GM12878 (cell line): Measurements from ENCODE around the gene EPHA10. TPM values are rescaled to one million over a fixed set of nuclear protein-coding genes. Genes with fewer than 3 reads are reported as not detected.

ENCODE experiments used
- ATAC-seq: fragments of 200-7000 bp; cut with Tn5 transposase; 3 replicates; pipeline ENCODE4 v1.9.1; 2020; ENCODE audit warnings: mild to moderate bottlenecking, moderate library complexity
- Bru-seq: library from RNA; stranded (reverse); fragments of 400-500 nt; gene quantifications from one replicate; lab custom pipeline; 2021; lab: Mats Ljungman, UMichigan
- BruChase-seq, 2 experiments: library from RNA; stranded (reverse); fragments of 400-500 nt; gene quantifications; one replicate each; lab custom pipeline; 2021; lab: Mats Ljungman, UMichigan
- BruUV-seq: library from RNA; stranded (reverse); fragments of 400-500 nt; replicated peaks from 2 replicates; lab custom pipeline; 2021; lab: Mats Ljungman, UMichigan
- CTCF ChIA-PET: fragments of 300-600 bp; sonication (Branson Sonifier 250); formaldehyde crosslinking; extraction: SDS; loops from one replicate; lab custom pipeline; 2021; ENCODE audit warnings: inconsistent platforms; lab: Yijun Ruan, JAX
- POLR2A ChIA-PET: fragments of 350-600 bp; formaldehyde crosslinking; extraction: SDS; loops from one replicate; lab custom pipeline; 2021; ENCODE audit warnings: inconsistent platforms; lab: Charles Lee
- RAD21 ChIA-PET: fragments of 300-600 bp; sonication (Branson Sonifier 250); formaldehyde crosslinking; loops from one replicate; lab custom pipeline; 2023; ENCODE audit warnings: antibody characterized with exemption; ENCODE audit not compliant: unreplicated experiment; lab: Charles Lee
- SMC1A ChIA-PET: fragments of 300-600 bp; sonication (Branson Sonifier 250); formaldehyde crosslinking; loops from one replicate; lab custom pipeline; 2023; ENCODE audit not compliant: unreplicated experiment, uncharacterized antibody; lab: Charles Lee
- DNase-seq: peaks from one replicate; pipeline ENCODE4 v3.0.0-alpha.2; 2011; ENCODE audit warnings: low read depth, low spot score
- FAIRE-seq: peaks from 3 replicates; lab custom pipeline; 2011; peaks lifted over from hg19 to GRCh38; lab: Jason Lieb, UNC
- H2AFZ ChIP-seq: 2 replicates; pipeline ENCODE4 v1.6.0; 2011; ENCODE audit warnings: low read depth, low read length, control low read depth; ENCODE audit not compliant: control insufficient read depth
- H3K27ac ChIP-seq: 2 replicates; pipeline ENCODE4 v1.5.1; 2011; ENCODE audit warnings: control low read depth; ENCODE audit not compliant: control insufficient read depth, insufficient read depth
- H3K27me3 ChIP-seq, 2 experiments: replicated peaks in 1 of 2; 2 replicates each; pipeline versions ENCODE4 v1.6.0 to v1.6.1; 2011; ENCODE audit warnings: low read length in 1 of 2; ENCODE audit not compliant: control insufficient read depth in 2 of 2, insufficient read depth in 2 of 2
- H3K36me3 ChIP-seq, 2 experiments: 2 replicates each; pipeline ENCODE4 v1.5.1; 2011; ENCODE audit warnings: low read length in 1 of 2; ENCODE audit not compliant: control insufficient read depth in 2 of 2, insufficient read depth in 2 of 2
- H3K4me1 ChIP-seq: 2 replicates; pipeline ENCODE4 v1.6.1; 2011; ENCODE audit warnings: mild to moderate bottlenecking, low read length, moderate library complexity, mixed read lengths; ENCODE audit not compliant: control insufficient read depth, insufficient read depth
- H3K4me2 ChIP-seq: 2 replicates; pipeline ENCODE4 v1.6.0; 2011; ENCODE audit warnings: control low read depth; ENCODE audit not compliant: control insufficient read depth, insufficient read depth
- H3K4me3 ChIP-seq: fragments of 200-600 bp; sonication (generic); 2 replicates; pipeline ENCODE4 v1.5.1; 2016
- H3K79me2 ChIP-seq: 2 replicates; pipeline ENCODE4 v1.6.0; 2011; ENCODE audit warnings: low read length; ENCODE audit not compliant: control insufficient read depth, insufficient read depth
- H3K9ac ChIP-seq: 2 replicates; pipeline ENCODE4 v1.8.0; 2011; ENCODE audit warnings: low read length, control low read depth, mixed read lengths; ENCODE audit not compliant: control insufficient read depth, insufficient read depth
- H3K9me3 ChIP-seq: replicated peaks from 3 replicates; pipeline ENCODE4 v1.5.1; 2011; ENCODE audit warnings: mild to moderate bottlenecking, low read length; ENCODE audit not compliant: control insufficient read depth, insufficient read depth
- H4K20me1 ChIP-seq: 2 replicates; pipeline ENCODE4 v1.6.0; 2011; ENCODE audit not compliant: control insufficient read depth, insufficient read depth
- CHD1 ChIP-seq: IDR thresholded peaks from 2 replicates; pipeline ENCODE4 v1.6.1; 2012; ENCODE audit warnings: low read depth, low read length, improper control_type of control experiment
- CREB1 ChIP-seq: IDR thresholded peaks from 2 replicates; pipeline ENCODE4 v1.6.1; 2012; ENCODE audit warnings: low read depth, mild to moderate bottlenecking, inconsistent platforms
- ETV6 ChIP-seq, 2 experiments: fragments of 450-650 bp in 1 of 2; IDR thresholded peaks in 1 of 2; conservative IDR thresholded peaks in 1 of 2; 2 replicates each; pipeline ENCODE4 v1.6.1; 2014; ENCODE audit warnings: antibody characterized with exemption in 1 of 2, borderline replicate concordance in 1 of 2, low read depth in 1 of 2, mild to moderate bottlenecking in 1 of 2, moderate library complexity in 1 of 2
- HCFC1 ChIP-seq: fragments of 150-350 bp; IDR thresholded peaks from 2 replicates; pipeline ENCODE4 v1.6.1; 2014; ENCODE audit warnings: low read length
- SIX5 ChIP-seq: IDR thresholded peaks from 2 replicates; pipeline ENCODE4 v1.6.1; 2011; ENCODE audit warnings: mild to moderate bottlenecking, low read depth, low read length, moderate library complexity; ENCODE audit not compliant: severe bottlenecking
- USF2 ChIP-seq: IDR thresholded peaks from 2 replicates; pipeline ENCODE4 v1.6.1; 2011; ENCODE audit warnings: low read depth, low read length, improper control_type of control experiment, borderline replicate concordance
- YY1 ChIP-seq: IDR thresholded peaks from 2 replicates; pipeline ENCODE4 v1.6.1; 2011; ENCODE audit warnings: low read depth, mild to moderate bottlenecking, low read length
- ZNF687 ChIP-seq: fragments of 450-650 bp; IDR thresholded peaks from 2 replicates; pipeline ENCODE4 v1.6.1; 2017; ENCODE audit warnings: mild to moderate bottlenecking, moderate library complexity
- ZSCAN29 ChIP-seq: fragments of 450-650 bp; IDR thresholded peaks from 2 replicates; pipeline ENCODE4 v1.6.1; 2017; ENCODE audit warnings: mild to moderate bottlenecking, moderate library complexity
- WGBS: methylation state at CpG from one replicate; pipeline ENCODE4 v1.1.6; 2016; ENCODE audit warnings: low lambda C conversion rate; ENCODE audit not compliant: insufficient replicate concordance, insufficient coverage; ENCODE audit errors: missing lambda C conversion rate; 5-methylcytosine and 5-hydroxymethylcytosine counted together
- in situ Hi-C: fragments of 300-500 bp; cut with MboI; formaldehyde crosslinking; loops from 9 replicates; pipeline ENCODE4 v1.14.3; 2018; ENCODE audit warnings: mixed read lengths
- intact Hi-C: fragments of 100-400 bp; cut with micrococcal nuclease; formaldehyde crosslinking; loops from one replicate; pipeline ENCODE4 v1.14.2; 2022; ENCODE audit not compliant: unreplicated experiment
- long read RNA-seq, 2 experiments: library from polyadenylated mRNA; unstranded; transcript quantifications; one replicate each; pipeline ENCODE4 v2.0.0, GENCODE V29; 2019 to 2020
- polyA minus RNA-seq, 3 experiments: library from RNA; depleted of rRNA, polyadenylated mRNA; stranded (reverse); fragments of >200 nt; gene quantifications; 2 replicates each; pipeline ENCODE4 v1.2.3, GENCODE V29; 2011
- polyA plus RNA-seq, 11 experiments: library from polyadenylated mRNA; depleted of rRNA in 4 of 11; unstranded in 6 of 11; stranded (reverse) in 5 of 11; fragments of >200 nt; fragmentation: Nextera tagmentation in 4 of 11; fragmentation: Illumina TruSeq in 1 of 11; extraction: Ambion mirVana in 4 of 11; extraction: Trizol in 1 of 11; gene quantifications; 1 replicate in 1 of 11; 2 replicates in 10 of 11; pipeline versions ENCODE4 v1.2.1 to v1.2.3, GENCODE V29; 2011 to 2016; ENCODE audit warnings: inconsistent platforms in 2 of 11, missing spikeins in 2 of 11, low read depth in 1 of 11
- total RNA-seq, 4 experiments: library from RNA; depleted of rRNA in 3 of 4; stranded (reverse); fragments of >200 nt in 3 of 4; fragmentation: Illumina TruSeq in 1 of 4; extraction: Trizol in 1 of 4; gene quantifications; 2 replicates each; pipeline versions ENCODE4 v1.2.1 to v1.2.3, GENCODE V29; 2013 to 2021

EPHA10 gene
- 0.15 TPM in 1 of 2 replicates, not detected in the other for total RNA-seq (2013; cell fraction: nucleolus; rRNA removed)
- total RNA-seq (2014; rRNA removed), result 0.05 TPM in 1 of 2 replicates, not detected in the other
- not detected in 2 replicates for total RNA-seq (2014; rRNA removed; fragmentation: Illumina TruSeq; extraction: Trizol)
- total RNA-seq (2021), result not detected in 2 replicates
- polyA plus RNA-seq (2011; ENCODE audit: low read depth), result not detected
- 0.03 and 0.05 TPM in 2 replicates for polyA plus RNA-seq (2011; rRNA removed)
- polyA plus RNA-seq (2011; cell fraction: cytosol; rRNA removed), result 0.04 and 0.28 TPM in 2 replicates
- polyA plus RNA-seq (2011; cell fraction: nucleus; rRNA removed), result 0.26 and 1.1 TPM in 2 replicates
- polyA plus RNA-seq (2012), result 0.04 TPM in 2 replicates
- polyA plus RNA-seq (2014; fragmentation: Illumina TruSeq; extraction: Trizol), result not detected in 2 replicates
- polyA plus RNA-seq (2014; fragmentation: Nextera tagmentation; extraction: Ambion mirVana), result not detected
- 0.06 TPM in 1 of 2 replicates, not detected in the other for polyA plus RNA-seq (2014; rRNA removed)
- polyA plus RNA-seq (2016; fragmentation: Nextera tagmentation; extraction: Ambion mirVana), result not detected
- polyA minus RNA-seq (2011; rRNA and poly(A)+ RNA removed), result 0.07 TPM in 1 of 2 replicates, not detected in the other
- not detected in 2 replicates for polyA minus RNA-seq (2011; cell fraction: cytosol; rRNA and poly(A)+ RNA removed)
- 0.12 and 0.29 TPM in 2 replicates for polyA minus RNA-seq (2011; cell fraction: nucleus; rRNA and poly(A)+ RNA removed)
- percentile 7 among the genes with signal in this experiment for Bru-seq, nascent RNA
- BruChase-seq, experiment 1, labeled RNA remaining after a 6-hour chase, result percentile 6 among the genes with signal in this experiment
- BruChase-seq, experiment 2, labeled RNA remaining after a 2-hour chase, result percentile 5 among the genes with signal in this experiment
- long read RNA-seq, experiment 1, result 0 reads
- long read RNA-seq, experiment 2, result 0 reads

DNA sequence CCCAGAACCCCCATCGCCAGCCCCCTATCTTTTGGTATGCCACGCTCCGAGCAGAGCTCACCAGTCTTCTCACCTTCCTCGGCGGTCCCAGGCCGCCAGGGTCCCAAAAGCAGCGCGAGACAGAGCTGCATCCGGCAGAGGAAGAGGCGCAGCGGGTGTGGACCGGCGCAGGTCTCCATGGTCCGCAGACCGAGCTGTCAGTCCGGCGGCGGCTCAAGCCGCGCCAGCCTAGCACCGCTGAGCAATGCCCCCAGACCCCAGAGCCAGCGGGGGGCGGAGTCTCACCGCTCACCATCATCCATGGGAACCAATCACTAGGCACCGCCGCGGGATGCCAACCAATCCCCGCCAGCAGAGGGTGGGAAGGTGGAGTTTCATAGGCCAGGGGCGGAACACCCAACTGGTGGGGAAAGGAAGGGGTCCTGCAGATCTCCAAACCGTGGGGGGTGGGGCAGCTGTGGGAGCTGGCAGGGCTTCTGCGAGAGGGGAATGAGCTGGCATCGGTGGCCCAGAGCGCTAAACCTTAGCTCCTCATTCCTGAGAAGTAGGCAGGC, at the start of gene EPHA10:
Gene EPHA10, minus strand, starts transcription at position 233 of the 554 bp plus-strand sequence. Its CDS starts 54 bp downstream, at position 179.
- H4K20me1 ChIP-seq, result no peaks in the 10 kb centered on the region
- no peaks in the 10 kb centered on the region for H3K4me1 ChIP-seq
- 46% methylated on average over 32 of the region's 33 CpGs for WGBS
- POLR2A ChIA-PET, result interaction anchor here (1.2 kb wide), 1 partner anchor 91 kb away, joined by 4 read pairs; no protein-coding TSS in a partner anchor
- no peak within 1 kb of the TSS for H2AFZ ChIP-seq
- no peak; the same call in 2 of the 3 replicates for ATAC-seq
- no peak for DNase-seq
- TF ChIP-seq YY1 (no peak), HCFC1 (no peak), CHD1 (no peak), CREB1 (no peak), ETV6 (conservative IDR thresholded peaks at IDR 0.05 in 1 of 2, IDR thresholded peaks at IDR 0.05 in 1 of 2; ENCODE audit: borderline replicate concordance in 1 of 2, low read depth in 1 of 2) (no peak), ZSCAN29 (no peak), ZNF687 (no peak), USF2 (no peak), SIX5 (no peak)
- TF ChIP-seq, all 136 proteins: peak for 0
- no TSS peak for BruUV-seq
- H3K27me3 ChIP-seq, result peaks cover 5 to 14% of the 10 kb centered on the region in 2 experiments; a peak in 3 of 4 replicates
- intact Hi-C loops (no loop called here), in situ Hi-C loops (no loop called here)
- no peak within 1 kb of the TSS for H3K9ac ChIP-seq
- RAD21 ChIA-PET, result interaction anchor here (1.8 kb wide), 1 partner anchor 83 kb away, joined by 4 read pairs; no protein-coding TSS in a partner anchor
- H3K4me2 ChIP-seq, result peak within 1 kb of the TSS; percentile 21; the same call in 1 of the 2 replicates
- SMC1A ChIA-PET, result interaction anchor here (0.8 to 0.9 kb wide), 2 partner anchors 8 to 76 kb away, joined by 3 to 4 read pairs; no protein-coding TSS in a partner anchor
- H3K9me3 ChIP-seq, result no peaks in the 10 kb centered on the region; the same call in 2 of the 3 replicates
- CTCF ChIA-PET, result interaction anchor here (1.7 kb wide), 1 partner anchor 83 kb away, joined by 6 read pairs; no protein-coding TSS in a partner anchor
- no peak within 1 kb of the TSS for H3K27ac ChIP-seq
- no peaks in the 10 kb centered on the region for H3K36me3 ChIP-seq
- no peak for FAIRE-seq
- H3K79me2 ChIP-seq, result no peaks in the 10 kb centered on the region
- H3K4me3 ChIP-seq, result peak within 1 kb of the TSS; percentile 18; the same call in 1 of the 2 replicates
